Hematopoietic multipotent progenitor cell (in vitro differentiated cells): Measurements from ENCODE around the gene XYLT1. TPM values are rescaled to one million over a fixed set of nuclear protein-coding genes. Genes with fewer than 3 reads are reported as not detected.

Experiments
- DNase-seq, 3 donors: peaks; one replicate each; pipeline ENCODE4 v3.0.0-alpha.2; 2011 to 2015; ENCODE audit warnings: low read depth in 2 of 3, low spot score in 2 of 3
- total RNA-seq: library from RNA; depleted of rRNA; stranded (reverse); fragments of >200 nt; gene quantifications from one replicate; pipeline ENCODE4 v1.2.3, GENCODE V29; 2012

Gene XYLT1
- total RNA-seq, 1 donor, result 71.9 TPM

- no peak for DNase-seq
Observed at GRCh38 chr16:17459903-17460521, 10.7 kb downstream of the XYLT1 start.

GRCh38 chr16:17457997-17458396 is 12.8 kb downstream of the XYLT1 start:
- DNase-seq, result no peak

DNA sequence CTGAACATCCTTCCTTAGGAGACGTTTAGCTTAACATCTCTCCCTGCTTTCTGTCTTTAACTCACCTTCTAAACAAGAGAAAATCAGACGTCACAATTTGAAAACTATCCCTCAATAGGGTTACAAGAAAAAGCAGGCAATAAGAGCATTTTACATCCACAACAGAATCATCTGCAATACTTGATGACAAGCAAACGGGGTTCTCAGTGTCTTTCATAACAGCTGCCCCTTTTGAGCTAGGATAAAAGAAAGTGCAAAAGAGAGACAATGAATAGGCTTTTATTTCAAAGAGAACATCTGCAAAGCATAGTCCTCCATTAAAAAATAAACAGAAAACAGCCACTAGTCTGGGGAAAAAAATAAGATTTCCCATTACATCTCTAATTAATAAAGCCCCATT is 13.2 kb downstream of the XYLT1 start:
- no peak for DNase-seq

DNA sequence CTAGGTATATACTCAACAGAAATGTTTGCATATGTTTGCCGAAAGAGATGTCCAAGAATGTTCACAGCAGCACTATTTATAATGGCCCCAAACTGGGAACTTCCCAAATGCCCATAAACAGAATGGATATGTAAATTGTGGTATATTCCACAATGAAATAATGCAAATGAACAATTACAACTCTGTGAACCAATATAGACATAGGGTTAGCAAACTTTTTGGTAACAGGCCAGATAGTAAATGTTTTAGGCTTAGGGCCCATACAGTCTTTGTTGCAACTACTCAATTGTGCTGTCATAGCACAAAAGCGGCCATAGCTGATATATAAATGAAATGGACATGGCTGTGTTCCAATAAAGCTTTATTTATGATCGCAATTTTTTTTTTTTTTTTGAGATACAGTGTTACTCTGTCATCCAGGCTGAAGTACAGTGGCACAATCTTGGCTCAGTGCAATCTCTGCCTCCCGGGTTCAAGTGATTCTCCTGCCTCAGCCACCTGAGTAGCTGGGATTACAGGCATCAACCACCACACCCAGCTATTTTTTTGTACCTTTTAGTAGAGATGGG is 16.5 kb downstream of the XYLT1 start:
- DNase-seq, result no peak

DNA sequence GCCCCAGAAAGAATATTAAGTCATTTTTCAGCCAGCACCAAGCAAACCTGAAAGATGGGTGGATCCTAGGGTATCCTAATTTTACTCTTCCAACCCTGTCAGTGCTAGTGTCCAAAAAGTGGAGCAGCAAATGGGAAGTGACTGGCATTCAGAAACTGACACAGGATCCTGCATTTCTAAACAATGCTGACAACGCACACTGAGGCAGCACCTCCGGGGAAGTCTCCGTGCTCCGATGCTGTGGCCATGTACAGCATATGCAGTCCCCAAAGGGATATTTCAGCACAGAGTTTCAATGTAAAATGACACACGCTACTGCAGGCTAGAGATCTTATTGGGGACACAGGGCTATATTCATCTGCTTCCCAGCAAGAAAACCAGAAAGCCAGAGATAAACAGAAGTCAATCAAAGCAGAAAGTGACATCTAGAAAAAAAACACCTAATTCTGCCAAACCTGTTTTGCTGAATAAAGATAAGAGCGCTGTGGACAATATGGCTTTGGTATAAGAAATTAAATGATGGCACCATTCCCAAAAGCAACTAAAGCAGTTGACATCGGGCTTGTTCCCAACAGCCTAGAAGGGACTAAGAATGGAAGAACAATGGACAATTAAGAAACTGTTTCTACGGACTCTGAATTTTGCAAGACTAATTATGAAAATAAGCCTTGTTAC is 17.3 kb downstream of the XYLT1 start:
- no peak for DNase-seq

DNA sequence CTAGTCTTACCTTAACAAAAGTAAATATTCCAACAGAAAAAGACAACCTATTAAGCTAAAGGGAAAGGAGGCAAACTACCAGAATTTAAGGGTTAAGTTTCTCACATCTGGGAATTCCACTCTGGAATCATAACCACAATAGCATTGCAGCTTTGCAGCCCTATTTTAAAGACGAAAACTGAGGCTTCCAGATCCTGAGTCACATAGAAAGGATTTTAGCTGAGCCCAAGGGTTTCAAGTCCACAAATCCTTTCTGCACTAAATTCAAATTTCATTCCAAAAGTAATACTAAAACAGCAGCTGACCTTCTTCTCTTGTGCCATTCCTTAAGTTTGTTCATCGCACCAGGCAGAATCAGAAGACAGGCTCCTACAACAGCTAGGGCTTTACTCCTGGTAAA is 17.8 kb downstream of the XYLT1 start:
- no peak for DNase-seq

DNA sequence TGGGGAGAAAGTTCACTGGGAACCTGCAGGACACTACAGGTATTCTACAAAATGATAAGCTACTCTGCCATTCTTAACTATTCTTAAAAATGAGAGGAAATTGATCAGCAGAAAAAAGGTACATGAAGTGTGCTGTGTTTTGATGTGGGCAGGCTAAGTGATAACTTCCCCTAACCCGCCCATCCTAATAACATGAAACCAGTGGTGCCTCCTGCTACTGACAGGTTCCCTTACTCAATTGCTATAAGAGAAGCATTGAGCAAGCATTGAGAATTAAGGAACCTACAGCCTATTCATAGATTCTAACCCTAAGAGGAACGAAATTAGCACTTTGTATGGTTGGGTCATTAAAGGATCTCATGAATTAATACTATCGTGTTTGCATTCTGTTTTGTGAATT is 18.9 kb downstream of the XYLT1 start:
- DNase-seq, result peak in 1 of 3 donors; percentile 42

- DNase-seq, result no peak
Observed at GRCh38 chr16:17450291-17450690, 20.5 kb downstream of the XYLT1 start.

DNA sequence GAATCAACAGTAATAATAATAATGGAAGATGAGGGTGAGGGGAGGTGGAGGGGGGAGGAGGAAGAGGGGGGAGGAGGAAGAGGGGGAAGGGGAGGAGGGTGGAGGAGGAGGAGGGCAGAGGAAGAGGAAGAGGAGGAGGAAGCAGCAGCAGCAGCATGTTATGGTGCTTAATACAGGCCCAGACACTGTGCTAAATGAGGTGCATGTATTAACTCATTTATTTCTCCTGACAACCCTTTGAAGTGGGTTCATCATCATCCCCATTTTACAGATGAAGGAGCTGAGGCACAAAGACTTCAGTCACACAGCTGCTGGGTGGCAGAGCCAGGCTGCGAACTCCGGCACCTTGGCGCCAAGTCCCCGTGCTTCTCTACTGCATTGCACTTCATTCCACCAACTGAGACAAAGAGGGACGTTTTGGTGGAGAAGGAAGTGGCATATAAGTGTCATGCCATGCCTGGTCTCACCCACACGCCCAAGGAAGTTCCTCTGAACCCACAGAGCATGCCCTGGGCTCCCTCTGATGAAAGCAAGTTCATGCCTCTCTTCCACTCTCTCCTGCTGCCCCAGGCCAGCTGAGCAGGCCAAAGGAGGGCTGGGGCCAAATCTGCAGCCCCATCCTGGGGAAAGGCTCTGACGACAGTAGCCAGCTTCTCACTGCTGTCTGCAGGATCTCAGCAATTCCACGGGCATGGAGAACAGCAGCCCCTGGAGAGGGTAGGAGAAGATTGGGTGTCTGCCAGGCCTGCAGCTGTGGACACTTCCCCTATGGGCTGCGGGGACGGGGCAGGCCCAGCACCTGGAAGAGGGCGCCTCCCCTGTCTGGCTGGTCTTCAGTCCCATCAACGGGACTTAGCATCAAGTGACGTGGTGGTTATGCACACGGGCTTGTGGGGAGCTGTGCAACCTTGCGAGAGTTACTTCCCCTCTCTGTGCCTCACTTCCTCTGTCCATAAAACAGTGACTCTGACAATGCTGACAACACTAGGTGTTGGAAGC is 21.8 kb downstream of the XYLT1 start:
- peak in 2 of 3 donors; percentile 52 to 72 for DNase-seq

GRCh38 chr16:17447101-17447569 is 23.6 kb downstream of the XYLT1 start:
- no peak for DNase-seq

DNA sequence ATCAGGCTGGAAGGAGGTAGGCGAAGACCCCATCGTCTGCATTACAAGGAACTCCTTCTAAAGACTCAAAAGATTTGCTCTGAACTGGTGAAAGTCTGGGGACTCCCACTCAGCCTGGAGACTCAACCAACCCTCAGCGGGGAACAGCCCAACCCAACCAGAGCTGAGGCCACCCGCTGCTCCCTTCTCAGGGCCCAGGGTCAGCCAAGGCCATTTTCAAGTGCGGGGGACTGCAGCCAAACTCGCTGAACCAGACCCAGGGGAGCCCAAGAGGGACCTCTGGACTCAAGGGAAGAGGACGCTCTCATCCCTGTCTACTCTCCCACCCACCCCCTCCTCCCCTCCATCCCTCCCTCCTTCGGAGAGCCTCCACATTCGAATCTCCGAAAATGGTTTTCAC is 24.1 kb downstream of the XYLT1 start:
- DNase-seq, result no peak

DNA sequence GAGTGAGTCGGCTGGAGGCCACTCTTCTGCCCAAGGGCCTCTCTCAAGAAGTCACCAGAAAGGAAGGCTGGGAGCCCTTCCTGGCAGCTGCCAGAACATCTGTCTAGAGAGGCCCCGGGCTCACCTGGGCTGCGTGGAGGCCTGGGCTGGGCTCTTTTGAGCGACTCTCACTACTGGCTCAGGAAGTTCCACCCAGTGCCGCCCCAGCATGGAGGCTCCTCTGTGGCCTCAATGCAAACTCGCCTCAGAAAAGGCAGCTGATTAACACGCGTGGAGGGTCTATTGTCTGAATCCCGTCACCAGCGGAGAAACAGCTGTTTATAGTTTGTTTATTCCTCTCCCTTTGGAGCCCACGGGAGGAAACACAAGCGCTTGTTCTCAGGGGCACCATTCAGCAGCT is 25.3 kb downstream of the XYLT1 start:
- DNase-seq, result no peak

- DNase-seq, result no peak
Observed at GRCh38 chr16:17444658-17445057, 26.1 kb downstream of the XYLT1 start.

DNA sequence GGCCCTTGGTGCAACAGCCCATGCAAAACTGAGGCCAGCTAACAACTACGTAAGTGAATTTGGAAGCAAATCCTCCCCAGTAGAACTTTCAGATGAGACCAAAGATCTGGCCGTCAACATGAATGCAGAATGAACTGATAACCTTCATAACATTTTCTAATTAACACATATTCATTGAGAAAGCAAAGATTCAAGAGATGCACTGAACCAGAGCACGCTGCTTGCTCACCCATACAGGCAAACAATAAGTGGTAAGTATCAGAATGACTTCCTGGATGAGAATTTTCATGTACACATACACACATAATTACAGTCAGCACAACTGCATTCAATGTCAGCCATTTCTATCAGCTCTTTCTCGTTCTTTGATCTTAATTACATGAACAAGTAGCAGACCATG is 30.6 kb downstream of the XYLT1 start:
- DNase-seq, result no peak

DNA sequence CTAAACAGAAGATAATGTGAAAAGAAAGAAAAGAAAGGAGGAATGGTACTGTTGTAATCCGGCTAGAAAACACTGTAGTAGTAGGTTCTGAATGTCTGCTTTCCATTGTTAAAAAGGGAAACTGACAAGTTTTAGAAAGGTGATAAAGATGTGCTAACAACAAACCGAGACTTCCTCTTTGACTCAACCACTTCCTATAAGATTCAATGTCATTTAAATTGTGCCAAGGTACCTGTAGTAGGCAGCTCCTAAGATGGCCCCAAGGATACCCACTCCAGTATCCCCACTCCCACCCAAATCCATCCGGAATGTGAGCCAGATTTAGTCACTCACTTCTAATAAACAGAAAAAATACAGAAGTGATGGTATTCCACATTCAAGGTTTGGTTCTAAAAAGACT is 31.2 kb downstream of the XYLT1 start:
- DNase-seq, result no peak

DNA sequence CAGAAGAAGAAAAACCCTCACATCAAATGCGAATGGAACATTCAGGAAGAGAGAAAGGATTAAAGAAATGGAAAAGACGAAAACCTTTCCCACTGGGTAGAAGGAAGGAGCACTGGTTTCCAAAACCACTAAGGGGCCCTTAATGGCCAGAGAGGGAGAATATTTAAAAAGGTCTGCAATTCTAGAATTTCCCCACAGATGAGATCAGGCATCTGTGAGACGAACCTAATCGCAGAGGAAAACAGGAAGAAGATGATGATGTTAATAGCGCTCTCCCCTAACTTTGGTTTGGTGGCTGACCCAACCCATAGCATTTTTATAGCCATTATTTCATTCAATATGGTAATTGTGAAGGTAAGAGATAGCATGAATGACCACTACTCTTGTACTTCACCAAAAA is 32.8 kb downstream of the XYLT1 start:
- no peak for DNase-seq

DNA sequence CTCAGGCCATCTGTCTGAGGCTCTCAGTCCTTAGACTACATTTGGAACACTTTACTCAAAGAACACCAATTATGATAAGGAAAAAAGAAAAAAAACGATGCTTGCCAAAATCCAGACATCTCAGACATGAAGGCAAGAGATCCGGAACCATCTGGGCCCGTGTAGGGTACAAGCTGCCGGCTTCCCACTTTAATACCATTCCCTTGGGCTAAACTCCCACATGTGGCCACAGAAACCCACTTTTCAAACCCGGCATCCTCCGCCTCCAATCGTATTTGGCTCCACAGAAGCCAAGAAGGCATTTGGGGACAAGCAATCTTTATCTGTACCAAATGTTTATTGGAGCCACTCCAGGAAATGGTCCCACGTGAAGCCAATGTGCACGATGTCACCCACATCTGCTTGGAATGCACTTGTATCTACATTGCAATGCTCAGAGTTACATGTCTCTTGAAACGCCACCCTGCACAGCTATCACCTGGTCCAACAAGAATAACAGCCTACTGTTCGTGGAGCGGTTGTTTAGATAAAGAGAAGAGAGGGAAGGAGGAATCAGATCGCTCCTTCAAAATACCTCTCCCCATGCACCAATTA is 33.5 kb downstream of the XYLT1 start:
- DNase-seq, result no peak

DNA sequence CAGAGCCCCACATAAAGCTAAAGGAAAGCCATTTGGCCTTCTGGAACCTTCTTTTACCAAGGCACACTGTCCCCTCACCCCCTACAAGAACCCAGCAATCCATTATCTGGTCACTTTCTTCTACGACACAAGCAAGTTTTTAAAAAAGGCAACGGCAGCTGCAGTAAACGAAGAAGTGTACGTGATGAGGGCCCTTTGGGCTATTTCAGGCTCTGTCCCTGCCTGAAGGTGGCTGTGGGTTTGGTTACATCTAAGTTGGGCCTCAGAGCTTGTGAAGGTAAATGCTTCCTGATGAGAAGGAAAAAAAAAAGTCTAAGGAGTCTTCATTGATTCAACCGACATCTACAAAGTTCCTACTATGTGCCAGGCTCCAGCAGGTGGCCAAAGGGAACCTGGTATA is 35.4 kb downstream of the XYLT1 start:
- no peak for DNase-seq

DNA sequence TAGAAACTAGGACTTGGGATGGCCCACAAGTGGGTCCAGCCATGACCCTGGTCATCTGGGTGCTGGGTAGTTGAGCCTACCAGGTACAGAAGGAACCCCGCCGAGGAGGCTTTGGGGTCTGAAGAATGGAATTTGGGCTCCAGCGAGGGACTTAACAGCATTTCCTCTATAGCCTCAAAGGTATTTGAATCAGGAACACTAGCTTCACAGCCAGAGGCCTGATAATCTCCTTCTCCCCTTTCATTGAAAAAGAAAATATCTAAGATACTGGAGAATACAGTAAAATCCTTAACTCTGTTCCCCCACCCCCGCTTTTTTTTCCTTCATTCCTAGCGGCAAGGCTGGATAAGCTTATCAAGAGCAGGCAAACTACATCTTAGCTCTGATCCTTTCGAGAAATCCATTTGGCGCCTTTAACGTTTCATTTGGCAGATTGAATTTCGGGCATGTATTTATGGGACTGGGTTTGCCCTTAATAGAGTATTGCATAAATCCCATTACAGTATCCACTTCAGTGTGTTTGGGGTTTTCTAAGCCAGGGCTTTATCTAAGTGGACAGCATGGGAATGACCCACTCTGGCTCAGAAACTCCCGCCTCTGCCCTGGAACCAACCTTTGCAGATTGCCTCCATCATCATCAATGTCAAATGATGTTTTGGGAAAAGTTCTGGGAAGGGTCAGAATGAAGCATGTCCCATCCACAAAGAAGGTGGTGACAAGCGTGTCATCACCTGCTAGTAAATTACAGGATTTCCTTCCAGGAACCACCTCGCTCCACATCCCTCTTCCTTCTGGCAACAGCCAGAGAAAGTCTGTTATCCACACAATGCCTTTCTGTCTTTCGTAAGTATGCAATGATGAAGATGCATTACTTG is 36.9 kb downstream of the XYLT1 start:
- no peak for DNase-seq
